ENCODE data around the gene SBK1.
"Not testable (repeated sequence)": the region's sequence is repeated elsewhere in the genome, so short reads cannot be mapped to it uniquely, and the experiment has no call there.

Gene SBK1

DNA sequence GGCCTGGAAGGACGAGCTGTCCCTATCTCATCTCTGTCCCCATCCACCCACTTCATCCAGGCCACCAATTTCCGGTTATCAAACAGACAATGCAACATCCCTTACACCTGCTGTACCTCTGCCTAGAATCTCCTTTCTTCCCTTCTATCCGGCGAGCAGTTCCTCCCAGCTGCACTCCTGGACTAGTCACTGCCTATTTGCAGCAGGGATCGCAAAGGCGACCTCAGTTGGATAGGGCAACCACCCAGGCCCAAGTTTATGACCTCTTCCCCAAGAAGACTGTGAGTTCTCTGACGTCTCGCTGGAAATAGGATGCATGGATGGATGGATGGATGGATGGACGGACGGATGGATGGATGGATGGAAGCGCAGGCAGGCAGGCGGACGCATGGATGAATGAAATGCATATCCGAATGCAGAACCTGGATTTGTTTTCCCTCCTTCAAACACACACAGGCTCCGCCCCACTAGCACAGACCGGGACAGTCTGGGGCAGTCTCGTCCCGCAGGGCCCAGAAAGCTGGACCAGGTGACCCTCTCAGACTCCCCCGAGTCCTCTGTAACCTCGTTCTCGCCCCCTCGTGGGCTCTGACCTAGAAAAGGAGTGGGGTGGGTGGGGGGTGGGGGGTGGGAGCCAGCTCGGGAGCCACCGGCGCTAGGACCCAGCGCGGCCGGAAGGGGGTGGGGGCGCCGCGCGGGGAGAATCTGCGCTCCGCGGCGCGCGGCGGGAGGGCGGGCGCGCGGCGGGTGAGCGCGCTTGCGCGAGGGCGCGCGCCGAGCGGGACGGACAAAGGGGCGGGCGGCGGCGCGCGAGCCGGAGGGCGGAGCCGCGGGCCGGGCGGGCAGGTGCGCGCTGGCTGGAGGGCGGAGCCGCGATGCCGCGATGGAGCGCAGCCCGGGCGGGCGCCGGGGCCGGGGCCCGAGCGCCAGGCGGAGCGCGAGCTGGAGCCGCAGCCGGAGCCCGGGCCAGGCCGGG is at the start of gene SBK1:
Gene SBK1, plus strand, starts transcription at position 875 of the 976 bp plus-strand sequence. CDS start 24,867 bp downstream, outside the sequence.
- no peaks in the 10 kb centered on the region for H3K9me3 Mint-ChIP-seq
- peak within 1 kb of the TSS; percentile 68 to 93 (median 87) for H3K27ac Mint-ChIP-seq
- peak within 1 kb of the TSS; percentile 96 to 98 (median 97) for H3K4me3 Mint-ChIP-seq
- TF ChIP-seq, protein P1, sequence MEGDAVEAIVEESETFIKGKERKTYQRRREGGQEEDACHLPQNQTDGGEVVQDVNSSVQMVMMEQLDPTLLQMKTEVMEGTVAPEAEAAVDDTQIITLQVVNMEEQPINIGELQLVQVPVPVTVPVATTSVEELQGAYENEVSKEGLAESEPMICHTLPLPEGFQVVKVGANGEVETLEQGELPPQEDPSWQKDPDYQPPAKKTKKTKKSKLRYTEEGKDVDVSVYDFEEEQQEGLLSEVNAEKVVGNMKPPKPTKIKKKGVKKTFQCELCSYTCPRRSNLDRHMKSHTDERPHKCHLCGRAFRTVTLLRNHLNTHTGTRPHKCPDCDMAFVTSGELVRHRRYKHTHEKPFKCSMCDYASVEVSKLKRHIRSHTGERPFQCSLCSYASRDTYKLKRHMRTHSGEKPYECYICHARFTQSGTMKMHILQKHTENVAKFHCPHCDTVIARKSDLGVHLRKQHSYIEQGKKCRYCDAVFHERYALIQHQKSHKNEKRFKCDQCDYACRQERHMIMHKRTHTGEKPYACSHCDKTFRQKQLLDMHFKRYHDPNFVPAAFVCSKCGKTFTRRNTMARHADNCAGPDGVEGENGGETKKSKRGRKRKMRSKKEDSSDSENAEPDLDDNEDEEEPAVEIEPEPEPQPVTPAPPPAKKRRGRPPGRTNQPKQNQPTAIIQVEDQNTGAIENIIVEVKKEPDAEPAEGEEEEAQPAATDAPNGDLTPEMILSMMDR (IDR thresholded peaks at IDR 0.05; ENCODE audit: unreplicated experiment in 3 of 3): no peak
- H3K27me3 Mint-ChIP-seq (ENCODE audit: low read depth): peaks cover 3% of the 10 kb centered on the region
- peaks cover 38% of the 10 kb centered on the region for H3K4me1 Mint-ChIP-seq
- peaks cover 4% of the 10 kb centered on the region for H3K36me3 Mint-ChIP-seq (ENCODE audit: low read depth)

DNA sequence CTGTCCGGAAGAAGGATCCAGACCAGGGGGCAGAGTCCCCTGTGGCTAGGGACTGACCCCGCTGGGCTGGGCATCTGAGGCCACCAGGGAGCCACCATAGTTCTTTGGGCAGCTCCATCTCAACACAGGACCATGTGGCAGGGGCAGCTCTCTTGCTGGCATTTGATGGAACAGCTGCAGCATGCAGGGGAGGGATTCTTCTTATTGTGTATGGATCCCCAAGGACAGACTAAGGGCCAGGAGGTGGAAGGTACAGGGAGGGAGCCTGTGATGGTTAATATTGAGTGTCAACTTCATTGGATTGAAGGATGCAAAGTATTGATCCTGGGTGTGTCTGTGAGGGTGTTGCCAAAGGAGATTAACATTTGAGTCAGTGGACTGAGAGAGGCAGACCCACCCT is 42.8 kb upstream of the SBK1 start:
- not testable (repeated sequence) for H3K27me3 Mint-ChIP-seq (ENCODE audit: low read depth); H3K4me3 Mint-ChIP-seq; H3K4me1 Mint-ChIP-seq; H3K9me3 Mint-ChIP-seq; H3K36me3 Mint-ChIP-seq (ENCODE audit: low read depth); H3K27ac Mint-ChIP-seq

DNA sequence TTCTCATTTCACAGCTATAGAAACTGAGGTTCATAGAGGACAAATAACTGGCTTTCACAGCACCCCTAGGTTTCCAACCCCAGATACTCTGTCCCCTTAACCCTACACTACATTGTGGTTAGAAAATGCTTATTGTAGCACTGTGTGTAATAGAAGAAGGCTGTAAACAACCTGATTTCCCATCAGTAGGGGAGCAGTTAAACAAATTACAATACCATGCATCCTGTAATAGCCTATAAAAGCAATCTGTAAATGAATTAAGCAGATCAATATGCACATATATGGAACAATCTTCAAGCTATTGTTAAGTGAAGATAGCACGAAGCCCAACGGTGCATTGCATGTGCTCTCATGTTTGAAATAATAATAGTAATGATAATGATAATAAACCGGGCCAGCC is 41.3 kb upstream of the SBK1 start:
- no peak overlapping the region for H3K27ac Mint-ChIP-seq
- H3K4me1 Mint-ChIP-seq: no peaks in the 10 kb centered on the region
- TF ChIP-seq, protein P1 (IDR thresholded peaks at IDR 0.05; ENCODE audit: unreplicated experiment in 3 of 3): no peak
- no peak overlapping the region for H3K4me3 Mint-ChIP-seq
- peaks cover 4% of the 10 kb centered on the region for H3K9me3 Mint-ChIP-seq
- no peaks in the 10 kb centered on the region for H3K36me3 Mint-ChIP-seq (ENCODE audit: low read depth)
- H3K27me3 Mint-ChIP-seq (ENCODE audit: low read depth): peaks cover 5% of the 10 kb centered on the region

DNA sequence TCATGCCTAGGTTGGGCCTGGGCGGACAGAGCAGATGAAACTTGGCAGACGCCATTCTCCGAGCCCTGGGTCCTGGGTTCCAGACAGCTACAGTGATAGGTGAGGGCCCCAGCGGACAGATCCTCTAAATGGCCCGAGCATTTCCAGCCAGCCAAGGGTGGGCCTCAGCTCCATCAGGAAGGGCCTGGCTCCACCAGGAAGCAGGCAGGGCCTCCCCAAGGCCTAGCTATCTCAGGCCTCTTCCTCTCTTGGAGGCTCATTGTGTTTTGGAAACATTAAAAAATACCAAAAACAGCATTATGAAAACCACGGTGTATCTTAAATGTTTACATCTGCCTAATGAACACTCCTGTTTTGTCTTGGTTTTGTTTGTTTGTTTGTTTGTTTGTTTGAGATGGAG is 38.2 kb upstream of the SBK1 start:
- H3K36me3 Mint-ChIP-seq (ENCODE audit: low read depth): no peaks in the 10 kb centered on the region
- no peaks in the 10 kb centered on the region for H3K4me1 Mint-ChIP-seq
- peaks cover 10% of the 10 kb centered on the region for H3K27me3 Mint-ChIP-seq (ENCODE audit: low read depth)
- TF ChIP-seq, protein P1 (IDR thresholded peaks at IDR 0.05; ENCODE audit: unreplicated experiment in 3 of 3): no peak
- peaks cover 4% of the 10 kb centered on the region for H3K9me3 Mint-ChIP-seq
- no peak overlapping the region for H3K4me3 Mint-ChIP-seq
- no peak overlapping the region for H3K27ac Mint-ChIP-seq

DNA sequence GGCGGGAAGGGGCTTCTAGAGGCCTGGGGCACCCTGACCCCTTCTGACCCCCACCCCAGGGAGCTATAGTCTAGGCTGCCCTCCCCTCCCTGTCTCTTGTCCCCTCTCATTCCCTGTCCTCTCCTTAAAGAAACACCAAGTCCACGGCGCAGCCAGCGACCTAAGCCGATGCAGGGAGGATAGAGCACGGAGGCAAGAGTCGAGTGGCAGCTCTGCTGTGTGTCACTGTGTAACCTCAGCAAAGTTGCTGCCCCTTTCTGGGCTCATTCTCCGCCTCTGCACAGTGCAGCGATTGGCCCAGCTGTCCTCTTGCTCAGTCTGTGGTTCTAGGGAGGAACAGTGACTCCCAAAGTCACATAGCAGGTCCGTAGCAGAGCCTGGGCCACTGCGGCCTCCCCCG is 36.5 kb upstream of the SBK1 start:
- H3K27ac Mint-ChIP-seq: no peak overlapping the region
- TF ChIP-seq, protein P1 (IDR thresholded peaks at IDR 0.05; ENCODE audit: unreplicated experiment in 3 of 3): no peak

DNA sequence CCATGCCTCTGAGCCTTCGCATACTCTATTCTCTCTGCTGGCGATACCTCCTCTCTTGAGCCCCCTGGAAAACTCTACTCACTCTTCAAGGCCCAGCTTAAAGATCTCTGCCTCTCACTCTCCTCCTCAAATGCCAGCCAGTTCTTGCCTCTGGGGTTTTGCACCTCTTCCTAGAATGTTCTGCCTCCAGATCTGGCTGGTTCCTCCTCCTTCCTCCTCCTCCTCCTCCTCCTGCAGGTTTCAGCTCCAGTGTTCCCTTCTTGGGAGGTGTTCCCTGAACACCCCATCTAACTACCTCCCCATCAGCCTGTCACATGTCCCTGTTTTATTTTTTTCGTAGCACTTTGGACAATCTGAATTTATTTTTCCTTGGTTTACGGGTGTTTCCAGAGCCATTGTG is 35.1 kb upstream of the SBK1 start:
- Mint-ChIP-seq H3K4me3 (no peak overlapping the region), H3K4me1 (peaks cover 7% of the 10 kb centered on the region), H3K9me3 (peaks cover 4% of the 10 kb centered on the region), H3K27me3 (ENCODE audit: low read depth) (peaks cover 10% of the 10 kb centered on the region), H3K36me3 (ENCODE audit: low read depth) (no peaks in the 10 kb centered on the region), H3K27ac (peak overlapping the region in 1 of 3 experiments; percentile 41)
- TF ChIP-seq, protein P1 (IDR thresholded peaks at IDR 0.05; ENCODE audit: unreplicated experiment in 3 of 3): no peak

More for the DNA sequence above, 36.5 kb upstream of the SBK1 start:
- Mint-ChIP-seq H3K4me1 (peaks cover 7% of the 10 kb centered on the region), H3K36me3 (ENCODE audit: low read depth) (no peaks in the 10 kb centered on the region), H3K9me3 (peaks cover 4% of the 10 kb centered on the region), H3K4me3 (no peak overlapping the region), H3K27me3 (ENCODE audit: low read depth) (peaks cover 10% of the 10 kb centered on the region)

Data from nephron (organoid).